HUES64 (cell line): ENCODE data around the gene COL8A1.

ENCODE experiments used
- H3K27ac ChIP-seq: 2 replicates; pipeline ENCODE4 v1.7.0; 2013; ENCODE audit warnings: low read depth, low read length, inconsistent platforms
- H3K27me3 ChIP-seq: 2 replicates; pipeline ENCODE4 v1.6.1; 2013; ENCODE audit warnings: mild to moderate bottlenecking, low read length; ENCODE audit not compliant: insufficient read depth
- H3K36me3 ChIP-seq: 2 replicates; pipeline ENCODE4 v1.6.1; 2013; ENCODE audit warnings: mild to moderate bottlenecking, low read length; ENCODE audit not compliant: insufficient read depth
- H3K4me1 ChIP-seq: 2 replicates; pipeline ENCODE4 v1.6.1; 2013; ENCODE audit warnings: mild to moderate bottlenecking, low read length, moderate library complexity; ENCODE audit not compliant: insufficient read depth
- H3K4me3 ChIP-seq: 2 replicates; pipeline ENCODE4 v1.5.1; 2013; ENCODE audit warnings: mild to moderate bottlenecking, low read length, moderate library complexity
- H3K9ac ChIP-seq: 2 replicates; pipeline ENCODE4 v1.6.1; 2013; ENCODE audit warnings: mild to moderate bottlenecking, low read depth, low read length
- H3K9me3 ChIP-seq: 2 replicates; pipeline ENCODE4 v1.6.1; 2013; ENCODE audit warnings: low read depth, low read length; ENCODE audit not compliant: insufficient read depth
- WGBS: fragments of 150-250, 120-280 bp; methylation state at CpG from one replicate; pipeline ENCODE4 v1.1.7; 2013; ENCODE audit warnings: missing lambda C conversion rate; 5-methylcytosine and 5-hydroxymethylcytosine counted together

COL8A1 gene

GRCh38 chr3:99846477-99847160 lies 208.2 kb downstream of the COL8A1 start:
- Histone ChIP-seq H3K9ac (no peak overlapping the region), H3K4me1 (peaks cover 21% of the 10 kb centered on the region), H3K27ac (no peak overlapping the region), H3K9me3 (no peaks in the 10 kb centered on the region), H3K27me3 (no peaks in the 10 kb centered on the region), H3K4me3 (no peak overlapping the region), H3K36me3 (no peaks in the 10 kb centered on the region)
- WGBS: 84% methylated on average over 5 of the region's 6 CpGs

GRCh38 chr3:99848433-99848832 lies 210.0 kb downstream of the COL8A1 start:
- Histone ChIP-seq H3K27me3 (no peaks in the 10 kb centered on the region), H3K9ac (no peak overlapping the region), H3K27ac (no peak overlapping the region), H3K4me3 (no peak overlapping the region), H3K9me3 (no peaks in the 10 kb centered on the region), H3K4me1 (peaks cover 28% of the 10 kb centered on the region), H3K36me3 (no peaks in the 10 kb centered on the region)
- 95% methylated on average over 6 of the region's 6 CpGs for WGBS
